Measurements from ENCODE around the gene MACF1.

DNA sequence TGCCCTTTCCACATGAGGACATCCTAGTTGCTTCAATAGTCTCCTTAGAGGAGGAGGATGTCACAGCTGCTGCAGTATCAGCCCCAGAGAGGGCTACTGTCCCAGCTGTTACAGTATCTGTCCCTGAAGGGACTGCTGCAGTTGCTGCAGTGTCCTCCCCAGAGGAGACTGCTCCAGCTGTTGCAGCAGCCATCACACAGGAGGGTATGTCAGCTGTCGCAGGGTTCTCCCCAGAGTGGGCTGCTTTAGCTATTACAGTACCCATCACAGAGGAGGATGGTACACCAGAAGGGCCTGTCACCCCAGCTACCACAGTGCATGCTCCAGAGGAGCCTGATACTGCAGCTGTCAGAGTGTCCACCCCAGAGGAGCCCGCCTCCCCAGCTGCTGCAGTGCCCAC is 208.4 kb downstream of the MACF1 start:
- TF ChIP-seq, protein P1, sequence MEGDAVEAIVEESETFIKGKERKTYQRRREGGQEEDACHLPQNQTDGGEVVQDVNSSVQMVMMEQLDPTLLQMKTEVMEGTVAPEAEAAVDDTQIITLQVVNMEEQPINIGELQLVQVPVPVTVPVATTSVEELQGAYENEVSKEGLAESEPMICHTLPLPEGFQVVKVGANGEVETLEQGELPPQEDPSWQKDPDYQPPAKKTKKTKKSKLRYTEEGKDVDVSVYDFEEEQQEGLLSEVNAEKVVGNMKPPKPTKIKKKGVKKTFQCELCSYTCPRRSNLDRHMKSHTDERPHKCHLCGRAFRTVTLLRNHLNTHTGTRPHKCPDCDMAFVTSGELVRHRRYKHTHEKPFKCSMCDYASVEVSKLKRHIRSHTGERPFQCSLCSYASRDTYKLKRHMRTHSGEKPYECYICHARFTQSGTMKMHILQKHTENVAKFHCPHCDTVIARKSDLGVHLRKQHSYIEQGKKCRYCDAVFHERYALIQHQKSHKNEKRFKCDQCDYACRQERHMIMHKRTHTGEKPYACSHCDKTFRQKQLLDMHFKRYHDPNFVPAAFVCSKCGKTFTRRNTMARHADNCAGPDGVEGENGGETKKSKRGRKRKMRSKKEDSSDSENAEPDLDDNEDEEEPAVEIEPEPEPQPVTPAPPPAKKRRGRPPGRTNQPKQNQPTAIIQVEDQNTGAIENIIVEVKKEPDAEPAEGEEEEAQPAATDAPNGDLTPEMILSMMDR (IDR thresholded peaks at IDR 0.05; ENCODE audit: insufficient read depth, low read depth, low read length): no peak
- TF ChIP-seq EZH2 (IDR thresholded peaks at IDR 0.05; ENCODE audit: insufficient read depth, low read length): no peak
